GM19043 (cell line): ENCODE measurements around the gene NPAS1.
"Not testable (repeated sequence)": the region's sequence is repeated elsewhere in the genome, so short reads cannot be mapped to it uniquely, and the experiment has no call there.

ENCODE experiments used
- ATAC-seq: cut with Tn5 transposase; IDR thresholded peaks from one replicate; pipeline ENCODE4 v1.9.1; 2021; ENCODE audit warnings: low read depth; ENCODE audit not compliant: unreplicated experiment

Gene NPAS1

DNA sequence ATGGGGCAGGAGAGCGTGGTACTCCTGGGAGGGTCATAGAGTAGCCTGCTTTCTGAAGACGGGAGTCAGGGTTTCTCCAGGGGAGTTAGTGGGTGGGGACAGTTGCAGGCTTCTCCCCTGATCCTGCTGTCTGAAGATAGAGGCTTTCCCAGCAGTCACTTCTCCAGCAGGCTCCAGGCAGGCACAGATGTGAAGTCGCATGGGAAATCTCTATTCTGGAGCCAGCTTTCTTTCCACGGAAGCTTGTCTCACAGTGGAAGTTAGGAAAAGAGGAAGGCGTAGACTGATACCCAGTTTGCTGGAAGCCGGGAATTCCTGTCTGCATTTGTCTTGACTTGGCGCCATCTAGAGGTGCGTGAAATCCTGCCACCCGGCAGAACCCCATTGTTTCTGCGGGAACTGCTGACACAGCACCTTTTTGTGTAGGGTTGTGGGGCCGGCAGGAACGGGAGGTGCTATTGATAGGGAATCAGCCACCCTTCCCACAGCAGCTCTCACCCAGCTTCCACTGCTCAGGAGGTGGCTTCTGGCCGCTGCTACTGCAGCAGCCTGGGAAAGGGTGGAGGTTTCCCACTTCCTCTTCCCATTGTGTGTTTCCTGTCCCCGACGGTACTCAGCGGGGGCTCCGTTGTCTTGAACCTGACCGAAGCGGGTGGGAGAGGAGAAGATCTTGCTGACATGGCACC lies 28.5 kb upstream of the NPAS1 start:
- ATAC-seq: no peak

DNA sequence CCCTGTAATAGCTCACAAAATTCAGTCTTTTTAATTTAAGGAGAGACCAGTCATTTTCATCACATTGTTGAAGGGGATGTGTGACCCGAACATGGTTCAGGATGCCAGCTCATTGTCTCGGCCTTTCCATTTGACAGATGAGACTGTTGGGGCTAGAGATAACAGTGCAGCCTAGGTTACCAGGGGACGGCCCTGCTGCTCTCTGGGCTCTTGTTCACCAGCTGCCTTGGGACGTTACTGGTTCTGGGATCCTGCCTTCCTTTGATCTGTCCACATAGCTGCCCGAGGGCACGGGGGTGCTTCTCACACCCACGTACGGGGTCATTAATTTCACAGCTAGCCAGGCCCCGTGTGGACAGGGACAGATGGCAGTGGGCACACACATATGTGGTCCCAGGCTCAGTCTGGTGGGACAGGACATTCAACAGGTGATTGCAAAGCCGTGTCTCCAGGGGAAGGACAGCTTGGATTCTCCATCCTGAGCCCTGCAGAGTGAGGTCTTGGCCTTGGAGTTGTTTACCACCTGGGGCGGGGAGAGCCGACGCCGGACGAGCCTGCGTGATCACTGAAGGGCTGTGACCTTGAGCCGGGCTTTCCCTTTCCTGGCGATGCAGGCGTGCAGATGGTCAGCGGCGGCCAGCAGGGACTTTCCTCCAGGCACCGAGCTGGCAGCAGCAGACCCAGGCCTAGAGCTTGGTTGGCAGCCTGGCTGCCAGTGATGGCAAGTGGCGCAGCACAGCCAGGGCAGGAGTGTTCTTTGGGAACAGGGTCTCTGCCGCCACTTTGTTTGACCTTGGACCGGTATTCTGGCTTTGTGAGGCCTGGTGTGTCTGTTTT lies 26.7 kb upstream of the NPAS1 start:
- no peak for ATAC-seq

DNA sequence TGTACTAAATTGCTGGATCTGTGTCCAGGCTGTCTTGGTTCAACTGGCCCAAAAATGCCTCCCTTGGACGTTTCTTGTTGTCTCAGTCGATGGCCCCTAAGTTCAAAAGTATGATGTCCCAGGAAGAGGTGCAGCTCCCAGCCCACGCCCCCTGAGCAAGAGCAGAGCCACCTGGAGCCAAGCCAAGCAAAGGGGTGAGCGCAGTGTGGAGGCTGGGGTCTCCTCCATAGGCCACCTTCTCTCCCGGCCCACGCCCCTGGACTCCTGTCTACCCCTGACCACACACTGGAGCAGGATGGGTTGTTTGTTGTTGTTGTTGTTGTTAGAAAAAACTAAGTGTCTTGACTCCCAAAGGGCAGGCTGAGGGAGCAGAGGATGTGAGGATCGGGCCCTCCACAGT lies 26.0 kb upstream of the NPAS1 start:
- no peak for ATAC-seq

DNA sequence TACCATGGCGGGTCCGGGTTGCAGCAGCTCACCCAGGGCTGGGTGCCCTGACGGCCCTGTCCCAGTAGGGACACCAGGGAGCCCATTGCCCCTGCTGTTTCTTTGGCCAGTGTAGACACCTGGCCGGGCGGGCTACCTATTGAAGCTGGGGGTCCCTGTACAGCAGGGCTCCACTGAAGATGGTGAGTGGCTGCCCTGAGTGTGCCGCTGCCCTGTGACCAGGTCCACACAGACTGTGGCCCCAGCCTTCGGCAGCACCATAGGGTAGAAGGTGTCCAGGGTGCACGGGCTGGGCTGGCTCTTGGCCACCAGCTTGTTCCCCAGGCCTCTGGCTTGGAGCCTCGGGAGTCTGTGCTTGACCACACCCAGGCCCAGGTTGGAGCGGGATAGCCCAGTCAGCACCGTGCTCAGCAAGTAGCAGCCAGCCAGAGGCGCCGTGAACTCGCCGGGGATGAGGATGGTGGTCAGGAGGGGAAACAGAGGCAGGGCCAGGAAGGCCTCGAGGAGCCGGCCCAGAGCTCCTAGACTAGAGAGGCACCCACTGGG lies 25.4 kb upstream of the NPAS1 start:
- no peak for ATAC-seq

DNA sequence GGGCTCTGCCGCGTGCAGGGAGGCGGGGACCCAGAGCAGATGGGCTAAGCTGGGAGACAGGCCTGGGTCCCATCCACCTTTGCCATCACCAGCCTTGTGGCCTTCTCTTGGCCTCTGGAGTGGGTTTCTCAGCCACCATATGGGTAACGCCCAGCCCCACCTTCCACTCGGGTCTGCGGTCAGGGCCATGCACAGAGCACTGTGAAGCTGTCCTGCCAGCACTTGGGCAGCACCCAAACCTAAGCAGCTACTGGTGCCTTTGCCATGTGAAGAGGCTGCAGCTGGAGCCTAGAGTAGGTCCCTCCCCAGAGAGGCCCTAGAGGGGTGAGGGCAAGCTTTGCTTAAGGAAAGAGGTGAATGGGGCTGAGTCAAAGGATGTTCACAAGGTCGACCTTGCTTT lies 24.1 kb upstream of the NPAS1 start:
- ATAC-seq: no peak

DNA sequence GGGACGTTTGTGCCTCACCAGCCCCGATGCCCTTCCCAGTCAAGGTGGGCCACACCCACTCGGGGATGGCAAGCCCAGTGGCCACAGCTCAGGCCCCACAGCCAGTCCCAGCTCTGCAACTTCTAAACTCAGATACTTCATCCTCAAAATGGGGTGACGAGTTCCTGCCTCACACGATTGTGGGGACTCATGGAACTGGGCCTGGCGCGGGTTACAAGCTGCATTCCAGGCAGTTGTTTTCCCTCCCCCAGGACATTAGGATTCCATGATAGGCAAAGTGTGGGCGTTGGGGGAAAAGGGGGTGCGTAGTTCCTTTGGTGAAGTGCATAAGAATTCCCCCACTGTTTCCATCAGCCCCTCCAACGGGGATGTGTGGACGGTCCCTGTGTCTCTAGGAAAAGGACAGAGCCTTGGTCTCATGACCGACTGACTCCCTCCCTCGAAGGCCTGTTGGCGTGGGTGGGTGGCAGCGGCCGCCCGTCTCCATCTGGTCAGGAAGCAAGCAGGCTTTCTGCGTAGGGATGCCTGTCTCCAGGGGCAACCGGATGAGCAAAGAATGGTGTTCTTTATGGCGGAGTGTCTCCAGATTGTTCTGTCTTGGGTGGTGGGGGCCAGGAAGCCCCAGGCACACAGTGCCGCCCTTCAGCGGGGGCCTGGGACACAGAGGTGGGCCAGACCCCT lies 21.1 kb upstream of the NPAS1 start:
- no peak for ATAC-seq

DNA sequence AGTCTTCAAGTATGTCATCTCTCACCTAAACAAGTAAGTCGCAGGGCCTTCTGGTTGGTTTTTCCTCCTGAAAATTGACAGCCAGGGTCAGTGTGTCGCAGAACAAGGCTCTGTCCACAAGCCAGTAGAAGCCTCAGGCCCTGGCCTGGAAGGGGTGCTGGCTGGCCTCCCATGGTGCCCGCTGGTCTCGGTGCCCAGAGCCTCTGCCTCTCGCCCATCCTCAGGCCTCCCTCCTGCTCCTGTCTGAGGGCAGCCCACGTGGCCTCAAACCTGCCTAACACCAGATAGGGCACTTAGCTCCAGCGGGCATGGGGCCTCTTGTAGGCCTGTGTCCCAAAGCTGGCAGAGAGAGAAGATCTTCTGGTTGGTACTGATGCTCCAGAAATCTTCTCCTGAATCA lies 20.3 kb upstream of the NPAS1 start:
- no peak for ATAC-seq

DNA sequence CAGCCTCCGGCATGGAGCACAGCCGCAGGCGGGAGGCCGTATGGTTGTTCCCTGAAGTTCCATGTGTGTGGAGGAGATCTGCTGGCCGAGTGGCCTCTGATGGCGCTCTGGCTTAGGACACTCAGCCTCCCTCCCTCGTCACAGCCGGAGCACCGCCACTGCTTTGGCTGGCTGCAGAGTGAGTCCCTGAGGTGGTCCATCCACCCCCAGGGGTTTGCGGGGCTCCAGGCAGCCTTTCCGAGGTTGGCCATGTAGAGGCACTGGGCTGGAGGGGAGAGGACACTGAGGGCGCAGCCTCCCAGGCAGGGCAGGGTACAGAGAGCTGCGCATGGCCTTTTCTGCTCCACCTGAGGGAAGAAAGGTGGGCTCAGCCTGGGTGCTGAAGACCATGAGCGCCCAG lies 19.8 kb upstream of the NPAS1 start:
- ATAC-seq: no peak

DNA sequence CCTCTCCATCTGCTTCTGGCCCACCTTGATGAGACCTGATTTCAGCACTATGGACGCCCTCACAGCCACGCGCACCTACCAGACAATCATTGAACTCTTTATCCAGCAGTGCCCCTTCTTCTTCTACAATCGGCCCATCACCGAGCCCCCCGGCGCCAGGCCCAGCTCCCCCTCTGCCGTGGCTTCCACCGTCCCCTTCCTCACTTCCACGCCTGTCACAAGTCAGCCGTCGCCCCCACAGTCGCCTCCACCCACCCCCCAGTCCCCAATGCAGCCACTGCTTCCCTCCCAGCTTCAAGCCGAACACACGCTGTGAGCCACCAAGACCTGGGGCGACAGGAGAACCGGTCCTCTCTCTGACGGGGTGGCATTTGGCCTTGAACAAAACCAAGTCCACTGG lies 19.3 kb upstream of the NPAS1 start:
- ATAC-seq: no peak

DNA sequence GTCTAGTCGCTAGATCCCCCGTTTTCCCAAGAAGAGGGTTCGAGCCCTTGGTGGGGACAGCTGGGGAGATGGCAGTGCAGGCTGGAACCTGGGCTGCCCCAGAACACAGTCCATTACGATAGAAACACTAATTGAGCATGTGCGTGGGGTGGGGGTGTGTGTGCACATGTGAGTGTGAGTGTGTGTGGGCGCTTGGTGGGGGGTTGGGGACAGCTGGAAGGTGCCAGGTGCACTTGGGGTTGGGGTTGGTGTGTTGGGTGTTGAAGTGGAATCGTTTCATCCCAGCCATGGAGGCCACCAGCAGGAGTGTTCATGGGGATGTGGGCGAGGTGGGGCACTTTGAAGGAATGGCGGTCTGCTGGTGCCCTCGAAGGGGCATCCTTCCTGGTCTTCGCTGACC lies 18.1 kb upstream of the NPAS1 start:
- no peak for ATAC-seq

DNA sequence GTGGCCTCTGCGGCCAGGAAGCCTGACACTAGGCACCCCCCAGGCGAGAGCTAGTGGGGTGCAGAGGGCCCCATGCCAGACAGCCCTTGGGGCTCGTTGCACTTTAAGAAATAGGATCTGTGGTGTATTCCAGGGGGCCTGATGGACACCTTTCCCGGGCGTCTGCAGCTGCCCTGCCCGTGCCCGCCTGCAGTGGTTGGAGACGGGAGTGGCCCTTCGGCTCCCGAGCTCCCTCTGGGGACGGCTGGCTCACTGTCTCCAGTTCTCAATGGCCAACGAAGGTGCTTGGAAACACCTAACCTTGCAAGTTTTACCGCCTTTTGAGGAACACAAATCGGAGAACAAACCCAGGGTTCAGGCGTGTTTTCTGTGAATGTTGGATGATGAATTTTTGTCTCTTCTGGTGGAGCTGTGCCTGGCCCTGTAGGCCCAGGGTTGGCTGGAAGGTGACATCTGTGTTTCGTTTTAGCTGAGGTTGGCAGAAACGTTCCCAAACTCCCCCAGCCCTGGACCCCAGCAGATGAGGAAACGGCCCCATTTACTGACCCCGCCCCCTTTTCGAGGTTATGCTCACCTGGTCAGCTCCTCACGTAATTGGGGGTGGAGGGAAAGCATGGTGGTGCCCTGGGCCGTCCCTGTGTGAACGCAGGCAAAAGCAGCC lies 17.4 kb upstream of the NPAS1 start:
- ATAC-seq: no peak

DNA sequence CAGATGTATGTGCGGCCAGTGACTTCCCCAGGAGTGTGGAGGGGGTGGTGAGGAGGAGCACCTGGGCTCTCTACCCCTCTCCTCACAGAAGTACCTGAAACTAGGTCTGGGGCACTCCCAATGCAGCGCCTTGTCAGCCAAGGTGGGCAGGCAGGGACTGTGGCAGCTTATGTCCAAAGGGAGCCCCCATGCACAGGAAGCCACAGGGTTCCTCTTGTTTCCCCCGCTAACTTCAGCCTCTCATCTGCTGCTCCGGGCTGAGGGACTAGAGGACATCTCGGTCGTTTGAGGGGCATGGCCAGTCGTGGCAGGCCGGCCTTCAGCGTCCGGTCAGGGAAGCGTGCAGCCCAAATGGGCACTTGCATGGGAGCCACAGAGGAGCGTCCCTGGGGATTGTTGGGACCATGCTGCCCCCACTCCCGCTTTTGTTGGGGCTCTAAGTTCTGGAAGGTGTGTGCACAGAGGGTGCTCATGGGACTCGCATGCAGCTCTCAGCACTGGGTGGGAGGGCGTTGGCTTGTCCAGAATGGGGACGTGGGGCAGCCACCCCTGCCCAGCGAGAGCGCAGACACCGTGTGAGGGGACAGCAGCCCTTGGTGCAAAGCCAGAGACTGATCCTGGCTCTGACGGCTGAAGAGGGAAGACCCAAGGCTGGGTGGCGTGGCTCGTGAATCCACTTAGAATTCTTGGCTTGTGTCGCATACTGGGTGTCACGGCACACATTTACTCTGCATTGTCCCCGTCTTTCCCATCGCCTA lies 16.6 kb upstream of the NPAS1 start:
- ATAC-seq: no peak

DNA sequence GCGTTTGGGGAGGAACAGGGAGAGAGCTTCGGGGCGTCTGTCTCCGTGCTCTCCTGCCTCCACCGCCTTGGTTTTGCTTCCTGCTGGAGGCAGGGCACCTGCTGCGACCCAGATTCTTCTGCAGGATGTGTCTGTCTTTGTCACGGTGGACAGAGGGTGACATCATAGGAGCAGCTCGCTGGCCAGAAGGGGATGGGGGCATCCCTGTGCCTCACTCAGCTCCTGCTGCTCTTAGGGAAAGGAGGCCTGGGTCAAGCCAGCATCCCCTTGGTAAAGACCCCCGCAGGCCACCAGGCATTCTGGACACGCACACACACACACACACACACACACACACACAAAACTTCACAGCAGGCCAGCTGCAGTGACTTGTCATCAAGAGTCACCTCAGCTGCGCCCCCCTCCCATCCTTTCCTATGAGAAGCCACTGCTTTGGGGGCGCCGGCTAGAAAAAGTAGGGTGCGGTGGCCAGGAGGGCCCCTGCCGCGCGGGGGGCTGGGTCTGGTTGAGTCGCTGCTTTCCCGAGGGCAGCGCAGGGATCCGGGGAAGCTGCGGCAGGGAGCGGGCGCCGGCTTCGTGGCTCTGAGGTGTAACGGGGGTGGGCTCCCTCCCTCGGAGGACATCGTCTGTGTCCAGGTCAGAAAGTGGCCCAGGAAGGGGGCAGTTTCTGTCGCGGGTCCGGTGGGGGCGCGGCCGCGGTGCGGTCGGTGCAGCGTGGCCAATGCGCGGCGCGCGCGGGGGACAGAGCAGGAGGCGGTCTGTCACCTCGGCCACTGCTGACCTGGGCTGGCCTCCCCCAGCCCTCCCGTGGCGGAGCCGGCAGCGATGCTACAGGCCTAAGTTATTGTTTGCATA lies 15.8 kb upstream of the NPAS1 start:
- no peak for ATAC-seq

DNA sequence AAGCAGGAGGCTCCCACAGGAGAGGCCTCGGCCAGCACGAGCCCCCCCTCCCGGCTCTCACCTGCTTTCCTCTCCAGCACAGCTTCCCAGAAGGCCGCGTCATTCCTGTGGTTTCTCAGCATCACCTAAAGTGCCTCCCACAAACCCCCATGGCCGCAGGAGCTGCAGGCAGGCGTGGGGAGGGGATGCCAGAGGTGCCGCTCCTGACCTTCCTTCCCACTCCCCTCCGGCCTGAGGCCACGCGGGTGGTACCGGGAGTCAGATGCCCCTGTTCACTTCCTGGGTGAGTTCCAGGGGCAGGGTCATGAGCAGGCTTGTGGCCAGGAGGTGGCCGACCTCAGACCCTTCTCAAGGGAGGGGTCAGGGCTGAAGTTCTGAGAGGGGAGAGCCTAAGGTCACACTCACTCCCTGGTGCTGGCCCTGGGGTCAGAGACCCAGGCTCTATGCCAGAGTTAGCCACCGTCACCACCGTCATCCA lies 14.4 kb upstream of the NPAS1 start:
- no peak for ATAC-seq

DNA sequence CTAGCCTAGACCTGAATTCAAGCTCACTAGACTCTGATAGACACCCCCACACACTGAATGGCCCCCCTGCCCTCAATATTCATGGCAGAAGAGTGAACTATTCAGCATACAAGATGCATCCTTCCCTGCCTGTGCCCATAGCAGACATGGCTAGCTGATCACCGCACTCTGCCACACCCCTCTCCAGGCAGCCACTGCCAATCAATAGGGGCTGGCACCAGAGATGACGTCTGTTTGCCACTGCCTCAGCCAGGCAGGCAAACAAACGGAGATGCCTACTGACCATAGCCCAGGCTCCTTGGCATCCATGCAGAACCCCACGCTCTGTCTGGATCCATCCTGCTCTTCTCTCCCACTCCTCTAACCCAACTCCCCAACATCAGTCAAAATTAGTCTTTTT lies 13.8 kb upstream of the NPAS1 start:
- ATAC-seq: no peak

DNA sequence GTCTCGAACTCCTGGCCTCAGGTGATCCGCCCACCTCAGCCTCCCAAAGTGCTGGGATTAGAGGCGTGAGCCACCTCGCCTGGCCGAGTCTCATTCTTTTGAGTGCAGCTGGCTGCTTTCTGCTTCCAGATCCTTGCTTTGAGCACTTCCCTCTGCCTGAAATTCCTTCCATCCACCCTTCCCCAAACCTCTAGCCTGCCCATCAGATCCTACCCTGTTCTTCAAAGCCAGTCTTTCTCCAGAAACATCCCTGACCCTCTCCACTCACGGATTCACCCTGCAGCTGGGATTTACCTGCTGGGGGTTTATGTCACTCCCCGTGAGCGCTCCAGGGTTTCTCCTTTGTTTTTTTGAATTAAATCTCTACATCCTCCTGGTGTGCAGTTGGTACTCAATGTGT lies 13.1 kb upstream of the NPAS1 start:
- no peak for ATAC-seq

DNA sequence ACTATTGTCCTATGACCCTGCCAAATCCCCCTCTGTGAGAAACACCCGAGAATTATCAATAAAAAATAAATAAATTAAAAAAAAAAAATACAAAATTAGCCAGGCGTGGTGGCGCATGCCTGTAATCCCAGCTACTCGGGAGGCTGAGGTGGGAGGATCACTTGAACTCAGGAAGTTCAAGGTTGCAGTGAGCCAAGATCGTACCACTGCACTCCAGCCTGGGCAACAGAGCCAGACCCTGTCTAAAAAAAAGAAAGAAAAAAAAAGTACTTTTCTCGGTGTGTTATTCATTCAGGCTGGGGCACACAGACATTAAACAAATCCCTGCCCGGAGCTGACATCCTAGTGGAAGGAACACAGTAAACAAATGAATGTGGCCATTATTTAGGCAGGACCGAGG lies 9.1 kb upstream of the NPAS1 start:
- ATAC-seq: not testable (repeated sequence)

DNA sequence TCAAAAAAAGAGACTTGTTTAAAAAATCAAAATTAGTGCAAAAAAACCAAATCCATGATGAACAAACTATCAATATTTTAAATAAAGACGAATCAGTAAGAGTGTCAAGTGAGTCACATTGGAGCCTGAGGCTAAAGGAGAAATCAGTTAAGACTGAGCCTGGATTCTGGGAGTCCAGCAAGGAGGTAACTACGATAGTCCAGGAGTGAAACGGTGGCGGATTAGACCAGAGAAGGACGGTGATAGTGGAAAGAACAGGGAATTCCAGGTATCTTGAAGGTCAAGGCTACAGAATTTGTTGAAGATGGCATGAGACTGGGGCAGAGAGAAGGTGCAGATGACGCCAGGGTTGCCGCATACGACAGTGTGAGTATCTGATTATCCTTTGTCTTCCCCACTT lies 7.0 kb upstream of the NPAS1 start:
- no peak for ATAC-seq

DNA sequence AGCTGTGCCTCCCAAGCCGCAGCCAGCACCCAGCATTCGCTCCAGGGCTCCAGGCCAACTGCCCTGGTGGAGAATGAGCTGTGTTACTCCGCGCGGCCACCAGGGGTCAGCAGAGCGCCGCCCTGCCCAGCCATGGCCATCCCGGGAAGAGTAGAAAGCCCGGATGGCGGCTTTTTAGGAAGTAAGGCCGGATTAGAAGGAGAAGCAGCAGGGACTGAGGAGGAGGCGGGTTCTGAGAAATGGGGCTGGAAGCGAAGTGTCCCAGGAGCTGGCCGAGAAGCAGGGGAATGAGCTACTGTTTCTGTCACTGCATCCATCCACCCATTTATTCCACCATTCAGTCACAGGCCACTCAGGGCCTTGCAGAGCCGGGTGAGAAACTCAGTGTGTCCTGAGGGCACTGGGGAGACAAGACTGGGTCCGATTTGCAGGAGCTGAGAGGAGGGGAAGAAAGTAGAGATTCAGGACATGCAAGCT lies 6.6 kb upstream of the NPAS1 start:
- no peak for ATAC-seq
